Stimulated activated CD4-positive, alpha-beta T cell treated with anti-CD3 and anti-CD28 coated beads, Interleukin-2, amount 100 ng/mL, for 4 hours (primary cell): Measurements from ENCODE around the gene CLMN.

Source experiments
- DNase-seq: peaks from one replicate; pipeline ENCODE4 v3.0.0-alpha.2; 2020; ENCODE audit warnings: low read depth

Gene CLMN

GRCh38 chr14:95320078-95320895, 579 bp upstream of the CLMN start:
- DNase-seq = peak; percentile 2

- no peak for DNase-seq
Measured at GRCh38 chr14:95318399-95319311, 1.1 kb downstream of the CLMN start.

DNA sequence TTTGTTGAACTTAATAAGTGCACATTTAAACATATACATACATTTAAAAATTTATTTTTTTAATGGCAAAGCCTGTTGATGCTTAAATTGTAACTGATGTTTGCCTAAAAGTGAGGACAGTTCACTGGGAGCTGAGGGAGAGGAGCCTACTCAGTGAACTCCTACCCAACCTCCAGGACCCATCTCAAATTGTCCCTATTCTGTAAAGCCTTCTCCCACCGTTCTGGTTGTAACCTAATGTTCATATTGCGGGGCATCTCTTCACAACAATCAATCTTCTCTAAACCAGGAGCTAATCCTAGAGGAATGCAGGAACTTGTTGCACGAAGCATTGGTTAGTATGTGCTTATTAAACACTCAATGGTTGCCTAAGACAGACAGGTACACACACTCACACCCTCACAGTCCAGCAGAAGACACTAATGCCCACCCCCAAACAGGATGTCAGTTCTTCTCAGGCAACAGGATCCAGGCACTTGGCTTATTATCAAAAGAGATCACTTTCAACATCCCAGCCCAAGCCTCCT, 1.8 kb downstream of the CLMN start:
- no peak for DNase-seq

DNA sequence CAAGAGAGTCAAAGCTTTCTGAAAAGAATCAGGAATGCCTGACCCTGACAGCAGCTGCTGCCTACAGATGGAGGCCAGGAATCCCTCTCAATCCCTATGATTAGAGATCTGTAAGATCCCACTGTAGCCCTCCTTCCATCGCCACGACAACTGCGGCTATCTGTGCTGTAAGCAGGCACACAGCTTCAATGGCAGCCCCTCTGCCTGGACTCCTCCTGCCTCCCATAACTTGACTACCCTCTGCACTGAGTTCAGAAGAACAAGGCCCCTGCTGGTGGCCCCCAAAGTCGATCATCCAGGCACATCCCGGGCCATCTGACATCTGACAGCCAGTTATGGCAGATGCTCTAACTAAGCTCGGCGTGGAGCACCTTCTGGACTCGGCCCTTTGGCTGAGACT, 2.9 kb downstream of the CLMN start:
- DNase-seq = no peak

DNA sequence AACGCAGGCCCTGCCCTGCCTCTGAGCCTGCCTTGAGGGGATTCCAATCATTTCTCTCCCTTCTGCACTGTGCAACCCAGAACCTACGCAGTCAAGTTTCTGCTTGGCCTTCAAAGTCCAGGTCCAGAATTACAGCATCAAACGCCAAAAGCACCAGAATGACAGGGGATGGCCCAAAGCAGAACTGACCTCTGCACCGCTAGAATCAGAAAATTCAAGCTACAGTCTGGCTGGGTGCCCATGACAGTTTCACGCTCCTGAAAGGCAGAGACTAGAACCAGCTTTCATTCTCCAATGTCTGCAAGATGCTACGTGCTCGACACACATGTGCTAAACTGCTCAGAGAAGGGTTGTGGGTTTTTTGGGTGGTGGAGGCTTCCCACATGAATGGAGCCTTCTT, 4.1 kb downstream of the CLMN start:
- DNase-seq = no peak

DNA sequence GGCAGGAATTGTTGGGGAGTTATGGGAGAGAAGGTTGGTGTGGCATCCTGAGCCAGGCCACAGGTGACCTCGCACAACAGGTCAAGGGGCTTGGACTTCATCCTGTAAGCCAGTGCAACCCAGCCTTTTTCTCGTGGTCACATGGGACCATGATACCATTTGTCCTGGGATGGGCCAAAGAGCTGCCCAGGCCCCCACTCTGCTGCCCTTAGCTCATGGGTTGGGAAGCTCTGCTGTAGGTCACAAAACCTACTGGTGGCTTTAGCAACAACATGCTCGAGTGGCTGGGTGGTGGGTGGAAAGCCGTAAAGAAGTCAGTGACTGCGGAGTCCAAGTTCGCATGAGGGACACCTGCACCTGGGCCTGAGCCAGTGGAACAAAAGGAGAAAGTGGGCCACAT, 4.6 kb downstream of the CLMN start:
- DNase-seq = no peak

DNA sequence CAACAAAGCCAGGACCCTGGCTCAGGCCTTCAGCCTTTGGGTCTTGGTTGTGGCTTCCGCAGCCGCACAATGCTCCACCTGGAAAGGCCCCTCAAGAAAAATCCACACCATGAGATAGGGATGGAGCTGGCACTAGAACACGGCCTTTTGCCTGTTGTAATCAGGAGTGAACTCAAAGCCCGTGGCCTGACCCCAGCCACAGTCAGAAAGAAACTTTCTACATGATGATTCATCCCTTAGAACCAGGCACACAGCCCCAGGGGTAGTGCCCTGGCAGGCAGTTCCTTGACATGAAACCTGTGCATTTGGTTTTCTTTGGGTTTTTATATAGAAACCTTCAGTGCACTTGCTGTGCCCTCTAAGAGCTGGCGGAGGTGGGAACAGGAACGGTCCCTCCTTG, 5.1 kb downstream of the CLMN start:
- no peak for DNase-seq

DNA sequence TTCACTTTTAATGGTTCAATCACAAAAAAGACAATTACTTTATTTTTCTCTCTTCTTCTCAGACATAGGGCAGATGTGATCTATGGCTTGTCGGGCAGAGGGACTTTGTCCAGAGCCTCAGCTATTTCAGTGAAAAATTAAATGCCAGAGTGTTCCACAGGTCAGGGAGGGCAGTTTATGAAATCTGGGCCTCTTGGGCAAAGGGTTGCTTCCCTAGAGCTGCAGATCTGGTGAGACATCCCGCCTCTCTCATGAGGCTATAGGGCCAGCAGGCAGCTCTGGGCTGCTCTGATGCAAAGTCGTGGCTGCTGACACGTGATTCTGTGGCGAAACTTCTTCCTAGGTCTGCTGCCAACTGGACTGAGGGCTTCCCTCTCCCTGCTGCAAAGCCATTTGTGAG, 6.0 kb downstream of the CLMN start:
- DNase-seq = no peak

GRCh38 chr14:95313190-95313589, 6.5 kb downstream of the CLMN start:
- no peak for DNase-seq

DNA sequence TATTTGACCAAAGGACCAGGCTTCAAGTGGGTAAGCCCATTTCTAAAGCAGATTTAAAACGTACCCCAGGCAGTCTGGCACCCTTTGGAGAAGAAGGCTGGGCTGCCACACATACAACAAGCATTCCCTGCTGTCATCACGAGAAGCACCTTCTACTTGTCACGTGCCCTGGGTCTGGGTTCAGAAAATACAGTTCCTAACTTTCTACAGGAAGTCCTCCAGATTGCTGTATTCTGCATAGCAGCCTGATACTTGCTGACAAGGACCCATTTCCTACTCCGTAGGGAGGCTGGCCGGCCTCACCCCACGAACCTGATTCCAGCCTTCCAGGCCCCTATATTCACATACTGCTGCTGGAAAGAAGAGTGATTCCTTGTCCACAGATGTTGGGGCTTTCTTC, 7.4 kb downstream of the CLMN start:
- no peak for DNase-seq

DNA sequence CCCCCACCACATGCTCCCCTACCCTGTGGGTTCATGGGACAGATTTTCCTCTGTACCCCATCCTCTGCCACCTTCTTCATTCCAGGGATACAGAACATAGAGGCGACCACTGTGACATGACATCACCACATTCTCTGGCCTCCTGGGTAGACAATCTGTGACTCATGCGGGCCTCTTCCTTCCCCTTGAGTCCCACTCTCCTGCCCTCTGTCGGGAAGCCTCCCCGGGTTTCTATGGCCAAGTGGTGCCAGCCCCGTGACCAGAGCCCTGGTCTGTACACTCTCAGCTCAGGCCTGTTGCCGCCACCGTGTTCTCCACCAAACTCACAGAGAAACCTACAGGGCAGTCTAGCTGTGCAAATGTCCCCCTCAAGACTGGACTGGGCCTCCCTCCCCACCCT, 8.0 kb downstream of the CLMN start:
- no peak for DNase-seq

GRCh38 chr14:95310635-95311380, 8.9 kb downstream of the CLMN start:
- DNase-seq = no peak

GRCh38 chr14:95309261-95310051, 10.3 kb downstream of the CLMN start:
- DNase-seq = no peak

- DNase-seq = no peak
Measured at GRCh38 chr14:95308073-95308472, 11.6 kb downstream of the CLMN start.

- no peak for DNase-seq
Measured at GRCh38 chr14:95307402-95308041, 12.2 kb downstream of the CLMN start.

DNA sequence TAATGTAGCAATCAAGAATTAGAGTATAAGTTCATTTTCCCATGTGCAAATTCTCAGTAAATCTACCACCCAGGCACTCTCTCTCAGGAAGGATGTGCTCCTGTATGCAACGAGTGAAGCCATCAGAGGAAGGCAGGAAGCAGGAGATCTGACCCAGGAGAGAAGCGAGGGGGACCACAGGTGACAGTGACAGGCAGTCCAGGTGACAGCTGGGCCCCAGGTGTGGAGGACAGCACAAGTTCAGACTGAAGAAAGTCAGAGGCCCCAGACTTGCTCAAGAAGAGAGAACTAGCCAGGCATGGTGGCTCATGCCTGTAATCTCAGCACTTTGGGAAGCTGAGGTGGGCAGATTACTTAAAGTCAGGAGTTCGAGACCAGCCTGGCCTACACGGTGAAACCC, 13.8 kb downstream of the CLMN start:
- DNase-seq = no peak

DNA sequence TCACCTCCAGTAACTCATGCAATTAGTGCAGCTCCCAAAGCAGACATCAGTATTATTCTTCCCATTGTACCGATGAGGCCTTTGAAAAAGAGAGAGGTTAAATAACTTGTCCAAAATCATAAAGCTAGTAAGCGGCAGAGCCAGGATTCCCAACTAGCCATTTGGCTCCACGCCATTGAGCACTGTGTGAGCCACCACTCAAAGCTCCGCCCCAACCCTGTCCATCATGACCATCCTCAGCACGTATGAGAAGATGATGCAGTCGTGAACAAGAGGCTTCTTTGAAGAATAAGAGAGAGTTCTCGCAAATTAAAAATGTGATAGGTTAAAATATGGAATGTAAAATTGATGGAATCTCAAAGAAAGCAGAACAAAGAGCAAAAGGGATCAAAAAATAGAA, 14.6 kb downstream of the CLMN start:
- DNase-seq = no peak

DNA sequence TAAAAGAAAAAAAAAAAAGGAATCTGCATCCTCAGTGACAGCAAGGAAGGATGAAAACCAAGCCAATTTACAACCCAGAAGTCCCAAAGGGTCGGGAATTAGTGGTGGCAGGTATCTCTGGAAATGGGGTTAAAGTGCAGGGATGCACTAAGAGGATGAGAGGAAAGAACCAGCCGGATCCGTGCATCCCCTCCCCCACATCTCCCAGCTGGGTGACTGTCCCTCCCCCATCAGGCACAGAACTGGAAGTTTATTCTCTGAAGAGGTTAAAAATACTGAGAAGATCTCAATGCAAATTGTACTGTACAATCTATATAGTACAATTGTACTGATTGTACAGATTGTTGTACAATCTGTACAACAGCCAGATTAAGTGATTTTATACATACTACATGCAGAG, 15.4 kb downstream of the CLMN start:
- DNase-seq = no peak

- no peak for DNase-seq
Measured at GRCh38 chr14:95303552-95303951, 16.2 kb downstream of the CLMN start.

DNA sequence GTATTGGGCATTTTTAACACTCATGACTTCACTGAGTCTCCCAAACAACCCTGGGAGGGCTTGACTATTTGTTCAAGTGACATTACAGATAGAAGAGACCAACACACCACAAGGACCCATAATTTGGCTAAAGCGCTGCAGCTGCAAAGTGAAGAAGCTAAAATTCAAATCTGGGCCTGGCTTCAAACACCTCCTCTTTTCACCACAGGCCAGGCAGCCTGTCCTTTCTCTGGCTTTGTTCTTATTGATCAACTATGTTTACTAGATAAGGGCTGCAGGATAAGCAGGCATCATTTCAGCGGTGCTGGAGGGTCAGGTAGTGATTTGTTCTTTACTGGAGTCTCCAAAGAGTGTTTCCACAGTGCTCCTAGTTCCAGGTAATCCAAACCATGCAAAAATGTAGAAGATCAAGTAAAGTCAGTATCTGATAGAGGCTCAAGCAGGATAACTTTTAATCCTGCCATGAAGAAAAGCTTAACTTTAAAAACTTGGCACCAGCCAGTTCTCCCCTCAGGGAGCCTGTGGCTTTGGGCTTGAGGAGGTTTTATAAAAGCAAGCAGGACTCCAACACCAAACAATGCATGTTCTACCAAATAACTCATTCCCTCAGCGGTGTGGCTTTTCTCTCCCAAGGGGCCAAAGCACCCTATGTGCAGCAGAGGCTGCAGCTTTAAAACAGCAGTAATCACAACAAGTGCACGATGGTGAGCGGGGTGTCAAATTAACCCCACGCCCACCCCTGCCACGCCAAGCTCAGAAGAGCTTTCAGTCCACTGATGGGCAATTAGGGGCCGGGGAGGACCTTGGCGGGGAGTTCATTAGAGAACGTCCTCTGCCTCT, 16.8 kb downstream of the CLMN start:
- DNase-seq = no peak
